ENCODE results near the gene RGN. TPM values are rescaled to one million over a fixed set of nuclear protein-coding genes. Genes with fewer than 3 reads are reported as not detected.
A peak's percentile ranks its signal among the peaks of the same experiment; 100 is the strongest.

RGN gene
- total RNA-seq (100 to 1,000 TPM; 149 to 362 (median 265) TPM), polyA plus RNA-seq (100 to 1,000 TPM; 188 to 487 (median 273) TPM)
- long read RNA-seq, donor 1, transcript RGN-202 (7 exons, 1,611 nt) = major isoform, 6 of 35 reads
- long read RNA-seq, donor 1, partial matches to known transcripts = 28 of 35 reads
- long read RNA-seq, donor 1, other reads (novel, unspliced or antisense) = 0 of 35 reads
- long read RNA-seq, donor 2, transcript RGN-202 (7 exons, 1,611 nt) = major isoform, 9 of 75 reads
- long read RNA-seq, donor 2, partial matches to known transcripts = 64 of 75 reads
- long read RNA-seq, donor 2, other reads (novel, unspliced or antisense) = 0 of 75 reads
- long read RNA-seq, donor 3, transcript RGN-202 (7 exons, 1,611 nt) = major isoform, 11 of 44 reads
- long read RNA-seq, donor 3, transcript RGN-201 (7 exons, 1,356 nt) = minor isoform, 7 of 44 reads
- long read RNA-seq, donor 3, partial matches to known transcripts = 20 of 44 reads
- long read RNA-seq, donor 3, other reads (novel, unspliced or antisense) = 5 of 44 reads
- long read RNA-seq, donor 4, transcript RGN-201 (7 exons, 1,356 nt) = minor isoform, 29 of 223 reads
- long read RNA-seq, donor 4, transcript RGN-202 (7 exons, 1,611 nt) = major isoform, 102 of 223 reads
- long read RNA-seq, donor 4, partial matches to known transcripts = 57 of 223 reads
- long read RNA-seq, donor 4, other reads (novel, unspliced or antisense) = 30 of 223 reads
- long read RNA-seq, donor 5, transcript RGN-202 (7 exons, 1,611 nt) = major isoform, 147 of 289 reads
- long read RNA-seq, donor 5, transcript RGN-201 (7 exons, 1,356 nt) = minor isoform, 31 of 289 reads
- long read RNA-seq, donor 5, transcript RGN-203 (8 exons, 2,257 nt) = minor isoform, 18 of 289 reads
- long read RNA-seq, donor 5, partial matches to known transcripts = 21 of 289 reads
- long read RNA-seq, donor 5, other reads (novel, unspliced or antisense) = 70 of 289 reads
- long read RNA-seq, donor 6, transcript RGN-201 (7 exons, 1,356 nt) = minor isoform, 14 of 154 reads
- long read RNA-seq, donor 6, transcript RGN-202 (7 exons, 1,611 nt) = major isoform, 89 of 154 reads
- long read RNA-seq, donor 6, partial matches to known transcripts = 37 of 154 reads
- long read RNA-seq, donor 6, other reads (novel, unspliced or antisense) = 12 of 154 reads
- long read RNA-seq, donor 7, partial matches to known transcripts = 13 of 26 reads
- long read RNA-seq, donor 7, other reads (novel, unspliced or antisense) = 8 of 26 reads
- long read RNA-seq, donor 8, transcript RGN-202 (7 exons, 1,611 nt) = major isoform, 7 of 74 reads
- long read RNA-seq, donor 8, partial matches to known transcripts = 35 of 74 reads
- long read RNA-seq, donor 8, other reads (novel, unspliced or antisense) = 30 of 74 reads
- long read RNA-seq, donor 9, transcript RGN-201 (7 exons, 1,356 nt) = major isoform, 5 of 39 reads
- long read RNA-seq, donor 9, partial matches to known transcripts = 13 of 39 reads
- long read RNA-seq, donor 9, other reads (novel, unspliced or antisense) = 18 of 39 reads
- long read RNA-seq, donor 10, partial matches to known transcripts = 10 of 17 reads
- long read RNA-seq, donor 10, other reads (novel, unspliced or antisense) = 5 of 17 reads

- intact Hi-C loops (cut with DNase I) = no loop called here
These were observed at the start of gene RGN for GRCh38 chrX:47078129-47079043. TSS of gene RGN (plus strand) at chrX:47078443. CDS start at chrX:47081145, 2,702 bp downstream.

GRCh38 chrX:47030339-47030738, 47.9 kb upstream of the RGN start:
- peak; percentile 52 to 71 (median 55) for TF ChIP-seq CTCF (IDR thresholded peaks at IDR 0.05)
- no peak for TF ChIP-seq POLR2A (IDR thresholded peaks at IDR 0.05)
- Histone ChIP-seq H3K4me1 (replicated peaks in 1 of 2) (no peaks in the 10 kb centered on the region), H3K27me3 (no peaks in the 10 kb centered on the region), H3K36me3 (replicated peaks in 1 of 2) (no peaks in the 10 kb centered on the region), H3K4me3 (no peak overlapping the region), H3K9me3 (replicated peaks in 1 of 3) (no peaks in the 10 kb centered on the region), H3K27ac (no peak overlapping the region)
- intact Hi-C loops (cut with DNase I) = loop anchor here in 1 of 2 donors (5.0 to 10.0 kb wide), 2 partner anchors 64 to 128 kb away; no protein-coding TSS in a partner anchor
- peak in 4 of 7 donors; percentile 23 to 39 (median 34) for DNase-seq

More at GRCh38 chrX:47078129-47079043, at the start of gene RGN:
- Histone ChIP-seq H3K4me1 (replicated peaks in 1 of 2) (no peaks in the 10 kb centered on the region), H3K36me3 (replicated peaks in 1 of 2) (no peaks in the 10 kb centered on the region), H3K9me3 (replicated peaks in 1 of 3) (no peaks in the 10 kb centered on the region), H3K27me3 (no peaks in the 10 kb centered on the region), H3K27ac (peak within 1 kb of the TSS; percentile 14 to 91 (median 77)), H3K4me3 (peak within 1 kb of the TSS in 2 of 4 donors; percentile 26 to 54)
- WGBS, 4 donors = 20 to 41% (median 28%) methylated on average over 26 to 57 of the region's 59 CpGs
- DNase-seq = peak; percentile 46 to 75 (median 68)
- TF ChIP-seq CTCF (IDR thresholded peaks at IDR 0.05) = no peak
- peak in 1 of 2 donors; percentile 27 for TF ChIP-seq POLR2A (IDR thresholded peaks at IDR 0.05)

- peak; percentile 24 to 56 (median 50) for DNase-seq
- H3K27me3 ChIP-seq = no peaks in the 10 kb centered on the region
- H3K4me3 ChIP-seq = no peak overlapping the region
- no peaks in the 10 kb centered on the region for H3K36me3 ChIP-seq (replicated peaks in 1 of 2)
- H3K27ac ChIP-seq = peak overlapping the region in 2 of 5 donors; percentile 1 to 27
- 28 to 47% (median 36%) methylated on average over 4 to 5 of the region's 5 CpGs for WGBS, 4 donors
- H3K4me1 ChIP-seq (replicated peaks in 1 of 2) = no peaks in the 10 kb centered on the region
- intact Hi-C loops (cut with DNase I) = no loop called here
- H3K9me3 ChIP-seq (replicated peaks in 1 of 3) = peaks cover 0 to 4% (median 0%) of the 10 kb centered on the region in 3 donors
- TF ChIP-seq POLR2A (IDR thresholded peaks at IDR 0.05) = no peak
- no peak for TF ChIP-seq CTCF (IDR thresholded peaks at IDR 0.05)
These were observed 30.3 kb upstream of the RGN start for GRCh38 chrX:47047989-47048388.
